OCI-LY3 (cell line): ENCODE results near the gene TOM1.

ENCODE experiments used
- H2AFZ ChIP-seq: fragments of 200-600, 300-600 bp; shearing (Covaris generic); 2 replicates; pipeline ENCODE4 v1.6.0; 2014; ENCODE audit warnings: antibody characterized with exemption, low read depth, low read length
- H3K27ac ChIP-seq: fragments of 200-600, 300-600 bp; sonication (generic); 2 replicates; pipeline ENCODE4 v1.5.1; 2014; ENCODE audit warnings: mild to moderate bottlenecking, low read length, moderate library complexity, mixed read lengths
- H3K27me3 ChIP-seq: fragments of 200-600, 300-600 bp; sonication (generic); 2 replicates; pipeline ENCODE4 v1.6.1; 2014; ENCODE audit warnings: low read depth, low read length, mixed read lengths
- H3K36me3 ChIP-seq: fragments of 200-600, 300-600 bp; sonication (generic); replicated peaks from 2 replicates; pipeline ENCODE3; 2014; ENCODE audit warnings: low read depth, low read length, mixed read lengths
- H3K4me1 ChIP-seq: fragments of 300-600, 200-600 bp; sonication (generic); 2 replicates; pipeline ENCODE4 v1.6.1; 2014; ENCODE audit warnings: low read length, mixed read lengths
- H3K4me2 ChIP-seq: fragments of 200-600, 300-600 bp; sonication (generic); 2 replicates; pipeline ENCODE4 v1.6.1; 2014; ENCODE audit warnings: low read length, mixed read lengths
- H3K4me3 ChIP-seq: fragments of 300-600, 200-600 bp; sonication (generic); 2 replicates; pipeline ENCODE4 v1.5.1; 2014; ENCODE audit warnings: antibody characterized with exemption, mild to moderate bottlenecking, low read length, moderate library complexity
- H3K79me2 ChIP-seq: fragments of 300-600, 200-600 bp; shearing (Covaris generic); 2 replicates; pipeline ENCODE4 v1.6.1; 2014; ENCODE audit warnings: mild to moderate bottlenecking, low read length, mixed read lengths
- H3K9ac ChIP-seq: fragments of 300-600, 200-600 bp; shearing (Covaris generic); 2 replicates; pipeline ENCODE4 v1.6.0; 2014; ENCODE audit warnings: mild to moderate bottlenecking, low read length, moderate library complexity
- H3K9me3 ChIP-seq: fragments of 200-600, 300-600 bp; shearing (Covaris generic); 2 replicates; pipeline ENCODE4 v1.6.1; 2014; ENCODE audit warnings: low read length, mixed read lengths; ENCODE audit not compliant: insufficient read depth
- H4K20me1 ChIP-seq: fragments of 200-600, 300-600 bp; sonication (generic); 2 replicates; pipeline ENCODE4 v1.6.1; 2016; ENCODE audit warnings: low read length, mixed read lengths; ENCODE audit not compliant: insufficient read depth
- CTCF ChIP-seq: fragments of 200-600, 300-600 bp; sonication (generic); IDR thresholded peaks from 2 replicates; pipeline ENCODE4 v1.5.1; 2014; ENCODE audit warnings: antibody characterized with exemption, low read length, low read depth
- EZH2phosphoT487 ChIP-seq: fragments of 200-600 bp; shearing (Covaris generic); IDR thresholded peaks from 2 replicates; pipeline ENCODE4 v1.6.1; 2018; ENCODE audit warnings: antibody characterized with exemption, mixed run types, low read depth

Gene TOM1

GRCh38 chr22:35350539-35351503 lies 51.1 kb downstream of the TOM1 start:
- Histone ChIP-seq H3K4me3 (peak overlapping the region; percentile 85), H3K4me2 (peak overlapping the region; percentile 99), H3K9me3 (no peaks in the 10 kb centered on the region), H3K4me1 (peaks cover 76% of the 10 kb centered on the region), H2AFZ (peak overlapping the region; percentile 27; the same call in 1 of the 2 replicates), H3K27ac (peak overlapping the region; percentile 96), H3K79me2 (no peaks in the 10 kb centered on the region; the same call in 1 of the 2 replicates), H3K9ac (peak overlapping the region; percentile 97), H3K36me3 (no peaks in the 10 kb centered on the region), H3K27me3 (no peaks in the 10 kb centered on the region), H4K20me1 (no peaks in the 10 kb centered on the region)
- TF ChIP-seq CTCF (peak; percentile 74), EZH2phosphoT487 (no peak)

- Histone ChIP-seq H3K27me3 (no peaks in the 10 kb centered on the region), H3K27ac (peak overlapping the region; percentile 96), H3K4me2 (peak overlapping the region; percentile 99), H3K9ac (peak overlapping the region; percentile 97), H3K4me3 (peak overlapping the region; percentile 52), H3K4me1 (peaks cover 84% of the 10 kb centered on the region), H4K20me1 (no peaks in the 10 kb centered on the region), H3K36me3 (no peaks in the 10 kb centered on the region), H3K79me2 (no peaks in the 10 kb centered on the region; the same call in 1 of the 2 replicates), H2AFZ (no peak overlapping the region), H3K9me3 (no peaks in the 10 kb centered on the region)
- TF ChIP-seq EZH2phosphoT487 = no peak
- peak; percentile 55 for TF ChIP-seq CTCF
Observed at GRCh38 chr22:35352214-35353111, 52.8 kb downstream of the TOM1 start.

DNA sequence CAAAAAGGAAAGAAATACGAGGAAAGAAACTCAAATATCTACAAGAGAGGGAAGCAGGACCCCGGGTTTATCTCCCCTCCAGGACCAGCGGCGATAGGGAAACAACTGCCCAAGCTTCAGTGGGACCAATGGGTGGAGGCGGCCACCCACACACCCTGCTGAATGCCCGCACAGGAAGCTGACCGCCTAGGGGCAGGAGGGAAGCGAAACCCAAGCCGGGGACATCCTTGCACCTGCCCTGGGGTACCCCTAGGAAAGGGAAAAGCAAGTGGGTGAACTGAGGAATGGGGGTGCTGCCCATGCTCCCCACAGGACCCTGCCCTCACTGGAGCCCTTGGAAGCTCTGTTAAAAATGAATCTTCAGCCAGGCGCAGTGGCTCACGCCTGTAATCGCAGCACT lies 53.6 kb downstream of the TOM1 start:
- Histone ChIP-seq H3K4me3 (peak overlapping the region; percentile 52), H3K4me1 (peaks cover 92% of the 10 kb centered on the region), H3K9me3 (no peaks in the 10 kb centered on the region), H4K20me1 (no peaks in the 10 kb centered on the region), H3K36me3 (peaks cover 2% of the 10 kb centered on the region), H3K4me2 (peak overlapping the region; percentile 99), H3K27ac (peak overlapping the region; percentile 96), H2AFZ (no peak overlapping the region), H3K27me3 (no peaks in the 10 kb centered on the region), H3K79me2 (no peaks in the 10 kb centered on the region; the same call in 1 of the 2 replicates), H3K9ac (peak overlapping the region; percentile 97)
- no peak for TF ChIP-seq EZH2phosphoT487
- no peak for TF ChIP-seq CTCF
